Progenitor cell of endocrine pancreas (in vitro differentiated cells): ENCODE data around the gene CDK14. TPM values are rescaled to one million over a fixed set of nuclear protein-coding genes. Genes with fewer than 3 reads are reported as not detected.
"Not testable (repeated sequence)": the region's sequence is repeated elsewhere in the genome, so short reads cannot be mapped to it uniquely, and the experiment has no call there.

Experiments used
- DNase-seq: peaks from one replicate; pipeline ENCODE4 v3.0.0; 2021; ENCODE audit warnings: low spot score; ENCODE audit not compliant: unreplicated experiment
- H3K27ac Mint-ChIP-seq: 2 replicates; pipeline ENCODE4 v1.8.0; 2021; ENCODE audit warnings: mild to moderate bottlenecking, moderate library complexity, mixed read lengths
- H3K27me3 Mint-ChIP-seq: 2 replicates; pipeline ENCODE4 v1.8.0; 2021; ENCODE audit warnings: mixed read lengths
- H3K36me3 Mint-ChIP-seq: 2 replicates; pipeline ENCODE4 v1.8.0; 2022; ENCODE audit warnings: mixed read lengths; ENCODE audit not compliant: insufficient read depth
- H3K4me1 Mint-ChIP-seq: 2 replicates; pipeline ENCODE4 v1.8.0; 2021; ENCODE audit warnings: low read depth, mixed read lengths
- H3K4me3 Mint-ChIP-seq: 2 replicates; pipeline ENCODE4 v1.8.0; 2021; ENCODE audit warnings: low read depth, mild to moderate bottlenecking, moderate library complexity, mixed read lengths
- H3K9me3 Mint-ChIP-seq: 2 replicates; pipeline ENCODE4 v1.8.0; 2021; ENCODE audit warnings: low read depth, mixed read lengths
- total RNA-seq: library from RNA; stranded (reverse); gene quantifications from 2 replicates; pipeline ENCODE4 v1.2.1, GENCODE V29; 2021
- TF ChIP-seq, protein P1 (sequence below): fragments of 200-600 bp; sonication (generic); IDR thresholded peaks from one replicate; pipeline ENCODE4 v1.5.0; 2021; ENCODE audit warnings: antibody characterized with exemption, mild to moderate bottlenecking; ENCODE audit not compliant: unreplicated experiment

CDK14 gene
- total RNA-seq, 1 donor from 2014 or later = 117 TPM

DNA sequence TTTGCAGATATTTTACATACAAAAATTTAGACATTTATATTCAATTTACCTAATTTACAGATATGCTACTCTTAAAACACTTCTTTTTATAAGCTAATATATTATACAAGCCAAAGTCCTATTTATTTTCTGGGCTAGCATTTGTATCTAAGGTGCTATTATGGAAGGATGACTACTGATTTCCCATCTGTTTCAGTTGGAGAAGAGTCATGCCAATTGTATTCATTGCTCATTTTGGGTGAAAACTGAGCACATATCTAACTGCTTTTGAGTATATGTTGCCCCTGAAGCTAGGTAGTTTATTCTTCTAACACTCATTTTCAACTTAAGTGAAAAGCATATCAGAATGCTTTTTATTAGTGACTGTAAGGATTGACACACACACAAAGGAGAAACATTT lies 172.9 kb downstream of the CDK14 start:
- DNase-seq = no peak
- no peaks in the 10 kb centered on the region for H3K9me3 Mint-ChIP-seq
- H3K36me3 Mint-ChIP-seq = peaks cover 15% of the 10 kb centered on the region
- TF ChIP-seq, protein P1, sequence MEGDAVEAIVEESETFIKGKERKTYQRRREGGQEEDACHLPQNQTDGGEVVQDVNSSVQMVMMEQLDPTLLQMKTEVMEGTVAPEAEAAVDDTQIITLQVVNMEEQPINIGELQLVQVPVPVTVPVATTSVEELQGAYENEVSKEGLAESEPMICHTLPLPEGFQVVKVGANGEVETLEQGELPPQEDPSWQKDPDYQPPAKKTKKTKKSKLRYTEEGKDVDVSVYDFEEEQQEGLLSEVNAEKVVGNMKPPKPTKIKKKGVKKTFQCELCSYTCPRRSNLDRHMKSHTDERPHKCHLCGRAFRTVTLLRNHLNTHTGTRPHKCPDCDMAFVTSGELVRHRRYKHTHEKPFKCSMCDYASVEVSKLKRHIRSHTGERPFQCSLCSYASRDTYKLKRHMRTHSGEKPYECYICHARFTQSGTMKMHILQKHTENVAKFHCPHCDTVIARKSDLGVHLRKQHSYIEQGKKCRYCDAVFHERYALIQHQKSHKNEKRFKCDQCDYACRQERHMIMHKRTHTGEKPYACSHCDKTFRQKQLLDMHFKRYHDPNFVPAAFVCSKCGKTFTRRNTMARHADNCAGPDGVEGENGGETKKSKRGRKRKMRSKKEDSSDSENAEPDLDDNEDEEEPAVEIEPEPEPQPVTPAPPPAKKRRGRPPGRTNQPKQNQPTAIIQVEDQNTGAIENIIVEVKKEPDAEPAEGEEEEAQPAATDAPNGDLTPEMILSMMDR = no peak
- H3K4me3 Mint-ChIP-seq = no peak overlapping the region
- H3K4me1 Mint-ChIP-seq = peaks cover 51% of the 10 kb centered on the region
- H3K27me3 Mint-ChIP-seq = no peaks in the 10 kb centered on the region
- H3K27ac Mint-ChIP-seq = no peak overlapping the region

DNA sequence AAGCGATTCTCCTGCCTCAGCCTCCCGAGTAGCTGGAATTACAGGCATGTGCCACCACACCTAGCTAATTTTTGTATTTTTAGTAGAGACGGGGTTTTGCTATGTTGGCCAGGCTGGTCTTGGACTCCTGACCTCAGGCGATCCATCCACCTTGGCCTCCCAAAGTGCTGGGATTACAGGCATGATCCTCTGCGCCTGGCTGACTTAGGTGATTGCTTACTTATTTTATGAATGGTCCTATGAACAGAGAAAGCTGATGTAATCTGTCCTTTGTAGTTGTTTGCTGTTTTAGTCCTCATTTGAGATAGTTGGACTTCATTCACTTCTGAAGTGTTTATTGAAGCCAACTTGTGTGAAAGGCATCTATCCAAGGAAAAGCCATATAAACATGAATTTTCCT lies 173.4 kb downstream of the CDK14 start:
- peaks cover 15% of the 10 kb centered on the region for H3K36me3 Mint-ChIP-seq
- H3K4me1 Mint-ChIP-seq = peaks cover 47% of the 10 kb centered on the region
- H3K27me3 Mint-ChIP-seq, H3K9me3 Mint-ChIP-seq, DNase-seq, H3K27ac Mint-ChIP-seq, H3K4me3 Mint-ChIP-seq: not testable (repeated sequence)

DNA sequence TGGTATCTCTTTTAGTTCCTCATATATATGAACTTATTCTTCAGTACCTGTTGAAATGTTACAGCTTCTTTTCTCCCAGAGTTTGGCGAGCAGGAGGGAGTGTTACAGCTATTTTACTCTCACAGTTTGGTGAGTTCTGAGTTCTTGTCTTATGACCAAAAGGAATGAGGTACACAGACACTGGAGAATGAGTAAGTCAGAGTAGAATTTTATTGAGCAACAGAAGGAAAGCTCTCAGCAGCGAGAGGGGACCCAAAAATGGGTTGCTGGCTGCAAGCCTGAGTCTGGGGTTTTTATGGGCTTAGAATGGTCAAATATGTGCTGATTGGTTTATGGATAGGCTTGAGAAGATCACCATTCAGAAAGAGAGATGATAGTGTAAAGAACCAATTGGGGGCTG lies 175.2 kb downstream of the CDK14 start:
- Mint-ChIP-seq H3K4me3 (no peak overlapping the region), H3K27me3 (no peaks in the 10 kb centered on the region), H3K36me3 (peaks cover 15% of the 10 kb centered on the region), H3K9me3 (no peaks in the 10 kb centered on the region), H3K27ac (no peak overlapping the region), H3K4me1 (peaks cover 39% of the 10 kb centered on the region)
- TF ChIP-seq, protein P1 = no peak
- no peak for DNase-seq

DNA sequence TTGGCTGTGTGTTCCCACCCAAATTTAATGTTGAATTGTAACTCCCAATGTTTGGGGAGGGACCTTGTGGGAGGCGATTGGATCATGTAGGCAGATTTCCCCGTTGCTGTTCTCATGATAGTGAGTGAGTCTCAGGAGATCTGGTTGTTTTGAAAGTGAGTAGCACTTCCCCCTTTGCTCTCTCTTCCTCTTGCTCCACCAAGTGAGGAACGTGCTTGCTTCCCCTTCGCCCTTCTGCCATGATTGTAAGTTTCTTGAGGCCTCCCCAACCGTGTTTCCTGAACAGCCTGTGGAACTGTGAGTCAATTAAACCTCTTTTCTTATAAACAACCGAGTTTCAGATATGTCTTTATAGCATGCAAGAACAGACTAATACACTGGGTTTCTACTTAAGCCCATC lies 176.3 kb downstream of the CDK14 start:
- TF ChIP-seq, protein P1 = no peak
- Mint-ChIP-seq H3K4me1 (peaks cover 28% of the 10 kb centered on the region), H3K27ac (no peak overlapping the region), H3K4me3 (no peak overlapping the region), H3K27me3 (no peaks in the 10 kb centered on the region), H3K36me3 (peaks cover 15% of the 10 kb centered on the region), H3K9me3 (no peaks in the 10 kb centered on the region)
- no peak for DNase-seq

DNA sequence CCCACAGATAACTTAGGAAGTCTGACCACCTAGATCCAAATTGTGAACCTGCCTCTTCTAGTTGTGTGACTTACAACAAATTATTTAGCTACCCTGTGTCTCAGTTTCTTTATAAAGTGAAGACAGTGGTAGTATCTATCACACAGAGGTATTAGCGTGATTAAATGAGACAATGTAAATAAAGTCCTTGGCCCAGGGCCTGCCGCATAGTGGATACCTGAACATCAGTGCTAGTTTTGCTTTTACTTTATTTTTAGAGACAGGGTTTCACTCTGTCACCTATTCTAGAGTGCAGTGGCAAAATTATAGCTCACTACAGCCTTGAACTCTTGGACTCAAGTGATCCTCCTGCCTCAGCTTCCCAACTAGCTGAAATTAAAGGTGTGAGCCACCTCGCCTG lies 177.1 kb downstream of the CDK14 start:
- H3K4me1 Mint-ChIP-seq = peaks cover 19% of the 10 kb centered on the region
- no peaks in the 10 kb centered on the region for H3K27me3 Mint-ChIP-seq
- no peak for DNase-seq
- peaks cover 15% of the 10 kb centered on the region for H3K36me3 Mint-ChIP-seq
- H3K27ac Mint-ChIP-seq = no peak overlapping the region
- TF ChIP-seq, protein P1 = no peak
- H3K4me3 Mint-ChIP-seq = no peak overlapping the region
- no peaks in the 10 kb centered on the region for H3K9me3 Mint-ChIP-seq

DNA sequence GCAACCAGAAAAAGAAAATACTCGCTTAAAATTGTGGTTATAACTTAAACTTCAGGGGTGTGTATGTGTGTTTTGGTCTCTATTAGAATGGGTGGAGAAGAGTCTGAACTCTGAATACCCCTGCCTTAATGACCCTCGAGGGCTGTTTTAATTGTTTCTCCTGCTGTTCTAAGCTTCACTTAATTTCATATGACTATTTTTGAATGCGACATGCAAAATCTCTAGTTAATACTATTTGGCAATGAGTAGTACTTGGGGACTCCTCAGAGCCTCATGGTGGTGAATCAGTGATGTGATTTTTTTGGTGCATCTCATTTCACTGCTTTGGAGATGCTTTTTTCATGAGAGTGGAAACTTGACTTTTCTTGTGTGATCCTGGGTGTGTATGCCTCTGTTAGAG lies 178.6 kb downstream of the CDK14 start:
- TF ChIP-seq, protein P1 = no peak
- no peak overlapping the region for H3K4me3 Mint-ChIP-seq
- H3K36me3 Mint-ChIP-seq = peaks cover 15% of the 10 kb centered on the region
- DNase-seq = no peak
- no peaks in the 10 kb centered on the region for H3K27me3 Mint-ChIP-seq
- H3K27ac Mint-ChIP-seq = no peak overlapping the region
- H3K9me3 Mint-ChIP-seq = no peaks in the 10 kb centered on the region
- peaks cover 13% of the 10 kb centered on the region for H3K4me1 Mint-ChIP-seq
